Midbrain (tissue), 1 donor: Measurements from ENCODE around the gene WBP1.
A peak's percentile ranks its signal among the peaks of the same experiment; 100 is the strongest.
"Not testable (repeated sequence)": the region's sequence is repeated elsewhere in the genome, so short reads cannot be mapped to it uniquely, and the experiment has no call there.

Experiments used
- DNase-seq: peaks from one replicate; lab custom pipeline; 2025; lab: John Stamatoyannopoulos, UW

Gene WBP1

DNA sequence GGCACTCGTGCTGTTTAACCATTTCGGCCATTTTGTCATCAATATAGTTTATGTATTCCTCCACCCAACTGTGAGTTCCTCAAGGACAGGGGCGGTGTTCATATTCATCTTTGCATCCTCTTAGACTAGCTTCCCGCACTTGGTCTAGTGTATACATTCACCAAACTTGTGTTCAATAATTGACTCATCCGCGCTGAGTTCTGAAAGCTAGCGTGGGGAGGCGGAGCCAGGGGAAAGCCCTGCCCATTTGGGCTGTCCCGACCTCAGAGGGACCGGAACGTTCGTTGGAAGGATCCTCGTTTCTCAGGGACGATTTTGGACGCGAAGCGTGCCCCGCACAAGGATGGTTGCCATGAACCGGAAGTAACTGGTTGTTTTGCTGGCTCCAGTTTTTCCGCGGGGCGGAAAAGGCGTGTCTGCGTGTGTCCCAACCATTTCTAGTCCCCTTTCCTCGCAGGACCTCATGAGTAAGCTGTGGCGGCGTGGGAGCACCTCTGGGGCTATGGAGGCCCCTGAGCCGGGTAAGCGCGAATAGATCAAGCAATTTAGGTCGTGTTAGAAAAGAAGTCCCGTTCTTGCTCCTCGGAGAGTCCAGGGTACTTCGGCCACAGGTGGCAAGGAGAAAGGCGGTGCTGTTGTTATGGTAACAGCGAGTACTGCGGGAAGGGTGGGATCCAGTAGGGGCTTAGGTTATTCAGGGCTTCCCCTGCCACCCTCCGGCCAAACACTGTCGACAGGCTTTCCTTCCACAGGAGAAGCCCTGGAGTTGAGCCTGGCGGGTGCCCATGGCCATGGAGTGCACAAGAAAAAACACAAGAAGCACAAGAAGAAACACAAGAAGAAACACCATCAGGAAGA is 3.4 kb upstream of the WBP1 start, which contains the start of gene INO80B:
Gene INO80B, plus strand, starts transcription at position 434 of the 858 bp plus-strand sequence. Its CDS starts 30 bp downstream, at position 464.
- DNase-seq: peak; percentile 98

GRCh38 chr2:74457129-74457548 is 1.1 kb upstream of the WBP1 start:
- DNase-seq: no peak

GRCh38 chr2:74457549-74458131 is 598 bp upstream of the WBP1 start:
- DNase-seq: peak; percentile 51

GRCh38 chr2:74458938-74459363 is 713 bp downstream of the WBP1 start:
- no peak for DNase-seq

DNA sequence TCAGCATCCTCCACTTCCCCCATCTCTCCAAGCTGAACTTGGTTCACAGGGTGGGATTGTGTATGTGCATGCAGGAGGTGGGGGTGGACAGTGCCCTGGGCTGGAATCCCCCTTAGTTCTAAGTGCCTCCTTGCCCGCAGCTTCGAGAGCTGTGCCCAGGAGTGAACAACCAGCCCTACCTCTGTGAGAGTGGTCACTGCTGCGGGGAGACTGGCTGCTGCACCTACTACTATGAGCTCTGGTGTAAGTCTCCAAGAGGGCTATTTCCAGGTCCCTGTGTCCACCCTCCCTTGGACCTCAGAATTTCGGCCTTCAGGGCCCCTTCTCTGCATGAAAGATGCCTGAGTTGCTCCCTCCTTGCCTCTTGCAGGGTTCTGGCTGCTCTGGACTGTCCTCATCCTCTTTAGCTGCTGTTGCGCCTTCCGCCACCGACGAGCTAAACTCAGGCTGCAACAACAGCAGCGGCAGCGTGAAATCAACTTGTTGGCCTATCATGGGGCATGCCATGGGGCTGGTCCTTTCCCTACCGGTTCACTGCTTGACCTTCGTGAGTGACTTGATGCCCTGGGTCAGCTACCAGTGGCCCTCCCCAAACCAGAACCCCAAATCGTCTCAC is 1.4 kb downstream of the WBP1 start:
- DNase-seq: not testable (repeated sequence)

- not testable (repeated sequence) for DNase-seq
Measured at GRCh38 chr2:74460187-74460586, 1.9 kb downstream of the WBP1 start.

DNA sequence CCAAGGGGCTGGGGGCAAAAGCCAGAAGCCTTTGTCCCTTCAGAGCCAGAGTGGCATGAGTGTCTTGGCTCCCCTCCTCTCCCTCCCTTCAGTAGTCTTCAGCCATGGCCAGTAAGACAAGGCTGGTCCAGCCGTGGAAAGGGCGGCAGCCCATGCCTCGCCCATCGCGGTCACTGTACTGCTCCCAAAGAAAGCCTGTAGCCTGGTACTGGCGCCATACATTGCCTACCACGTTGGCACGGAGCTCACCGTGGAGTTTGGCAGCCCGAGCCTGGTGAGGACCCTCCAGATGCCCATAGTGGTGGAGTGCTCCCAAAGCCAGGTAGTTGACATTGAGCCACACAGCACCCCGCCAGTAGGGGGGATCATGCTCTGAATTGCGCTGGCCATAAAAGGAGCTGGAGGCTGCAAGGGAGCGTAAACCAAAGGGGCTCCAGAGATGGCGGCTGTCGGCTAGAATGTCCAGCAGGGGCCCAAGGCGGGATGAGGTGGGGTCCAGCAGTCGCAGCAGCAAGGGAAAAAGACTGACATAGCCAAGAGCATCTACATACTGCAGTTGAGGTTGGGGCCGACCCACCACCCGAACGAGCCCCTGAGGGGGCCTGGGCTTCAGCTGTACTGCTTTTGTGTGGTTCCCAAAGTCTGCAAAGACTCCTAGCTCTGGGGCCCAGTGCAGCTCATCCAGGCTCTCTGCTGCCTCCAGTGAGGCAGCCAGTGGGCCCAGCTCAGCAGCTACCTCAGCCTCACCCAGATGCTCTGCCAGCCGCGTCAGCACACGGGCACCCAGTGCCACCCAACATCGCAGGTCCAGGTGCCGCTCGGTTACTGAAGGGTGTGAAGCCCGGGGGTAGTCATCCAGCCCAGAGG is 3.2 kb downstream of the WBP1 start:
- DNase-seq: no peak

DNA sequence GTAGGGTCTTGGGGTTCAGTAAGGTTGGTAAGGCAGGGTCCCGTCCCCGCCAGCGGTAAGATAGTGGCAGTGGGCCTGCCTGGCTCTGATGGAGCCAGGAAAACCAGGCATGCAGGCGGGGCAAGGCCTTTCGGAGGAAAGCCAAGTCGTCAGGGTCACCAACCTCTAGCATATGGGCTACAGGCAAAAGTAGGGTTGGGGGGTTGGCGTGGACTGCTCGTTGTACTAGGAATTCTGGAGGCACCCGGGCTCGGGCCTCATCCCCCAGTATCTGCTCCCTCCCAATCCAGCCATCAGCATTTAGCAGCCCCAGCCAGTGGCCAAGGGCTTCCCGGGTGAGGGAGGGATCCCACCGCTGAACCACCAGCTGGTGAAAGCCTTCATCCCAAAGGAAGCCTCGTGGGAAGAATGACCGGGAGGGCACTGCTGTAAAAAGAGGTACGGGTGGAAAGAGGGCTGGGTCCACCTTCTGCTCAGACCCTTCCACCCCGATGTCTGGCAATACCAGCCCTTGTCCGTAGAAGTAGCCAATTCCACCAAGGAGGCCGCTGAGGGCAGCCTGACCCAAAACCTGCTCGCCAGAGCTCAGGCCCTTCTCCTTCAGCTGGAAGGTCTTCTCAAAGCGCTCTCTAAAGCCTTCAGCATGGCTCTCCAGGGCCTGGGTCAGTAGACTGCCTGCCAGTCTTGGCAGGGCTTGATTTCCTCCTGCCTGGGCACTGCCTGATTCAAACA is 4.0 kb downstream of the WBP1 start:
- no peak for DNase-seq

GRCh38 chr2:74462786-74463105 is 4.5 kb downstream of the WBP1 start:
- no peak for DNase-seq

- DNase-seq: no peak
Measured at GRCh38 chr2:74464406-74464805, 6.2 kb downstream of the WBP1 start.

DNA sequence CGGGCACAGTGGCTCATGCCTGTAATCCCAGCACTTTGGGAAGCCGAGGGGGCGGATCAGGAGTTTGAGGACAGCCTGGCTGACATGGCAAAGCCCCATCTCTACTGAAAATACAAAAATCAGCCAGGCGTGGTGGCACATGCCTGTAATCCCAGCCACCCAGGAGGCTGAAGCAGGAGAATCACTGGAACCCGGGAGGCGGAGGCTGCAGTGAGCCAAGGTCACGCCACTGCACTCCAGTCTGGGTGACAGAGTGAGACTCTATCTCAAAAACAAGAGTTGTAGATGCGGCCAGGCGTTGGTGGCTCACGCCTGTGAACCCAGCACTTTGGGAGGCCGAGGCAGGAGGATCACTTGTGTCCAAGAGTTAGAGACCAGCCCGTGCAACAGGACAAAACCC is 12.5 kb downstream of the WBP1 start:
- not testable (repeated sequence) for DNase-seq

DNA sequence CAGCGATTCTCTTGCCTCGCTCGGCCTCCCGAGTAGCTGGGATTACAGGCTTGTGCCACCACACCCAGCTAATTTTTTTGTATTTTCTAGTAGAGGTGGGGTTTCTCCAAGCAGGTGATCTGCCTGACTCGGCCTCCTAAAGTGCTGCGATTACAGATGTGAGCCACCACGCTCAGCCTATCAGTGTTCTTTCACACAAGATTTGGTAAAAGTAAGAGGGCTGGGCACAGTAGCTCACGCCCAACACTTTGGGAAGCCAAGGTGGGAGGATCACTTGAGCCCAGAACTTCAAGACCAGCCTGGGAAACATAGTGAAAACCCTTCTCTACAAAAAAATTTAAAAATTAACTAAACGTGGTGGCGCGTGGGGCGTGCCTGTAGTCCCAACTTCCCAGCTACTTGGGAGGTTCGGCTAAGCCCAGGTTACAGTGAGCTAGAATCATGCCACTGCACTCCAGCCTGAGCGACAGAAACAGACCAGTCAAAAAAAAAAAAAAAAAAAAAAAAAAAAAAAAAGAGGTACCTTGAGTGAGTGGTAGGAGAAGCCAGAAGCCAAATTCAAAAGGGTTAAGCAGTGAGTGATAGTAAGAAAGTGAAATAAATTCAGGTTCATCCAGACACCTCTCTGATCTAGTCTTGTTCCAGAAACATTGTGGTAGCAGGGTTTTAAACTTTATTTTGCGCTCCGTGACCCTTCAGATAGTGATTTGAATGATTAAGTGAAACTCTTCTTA is 13.3 kb downstream of the WBP1 start:
- no peak for DNase-seq

GRCh38 chr2:74472086-74472944 is 14.1 kb downstream of the WBP1 start, which contains the start of gene MRPL53:
Gene MRPL53 (minus strand): TSS chr2:74472680. CDS start chr2:74472660, 20 bp downstream.
- peak; percentile 95 for DNase-seq

- DNase-seq: no peak
Measured at GRCh38 chr2:74472945-74473258, 14.7 kb downstream of the WBP1 start.

- no peak for DNase-seq
Measured at GRCh38 chr2:74474481-74474880, 16.2 kb downstream of the WBP1 start.

GRCh38 chr2:74474899-74475298 is 16.7 kb downstream of the WBP1 start:
- DNase-seq: no peak

- no peak for DNase-seq
Measured at GRCh38 chr2:74481431-74481830, 23.2 kb downstream of the WBP1 start.

GRCh38 chr2:74481961-74482800 is 23.9 kb downstream of the WBP1 start:
- peak; percentile 76 for DNase-seq
